SK-N-SH (cell line): ENCODE measurements around the gene STKLD1.

Experiments
- CHD2 ChIP-seq: fragments of 150-350 bp; IDR thresholded peaks from 2 replicates; pipeline ENCODE4 v1.6.1; 2018; ENCODE audit warnings: low read length; ENCODE audit not compliant: partially characterized antibody
- EP300 ChIP-seq, 2 experiments: IDR thresholded peaks; 2 replicates each; pipeline versions ENCODE4 v1.4.0 to v1.6.1; 2012; ENCODE audit warnings: borderline replicate concordance in 1 of 2, low read depth in 1 of 2, low read length in 1 of 2
- EZH2phosphoT487 ChIP-seq: fragments of 200-600 bp; sonication (generic); IDR thresholded peaks from 2 replicates; pipeline ENCODE4 v1.6.1; 2017; ENCODE audit warnings: low read depth, mixed run types, mild to moderate bottlenecking, antibody characterized with exemption, moderate library complexity, borderline replicate concordance
- FOXJ3 ChIP-seq: sonication (generic); formaldehyde crosslinking; IDR thresholded peaks from 2 replicates; pipeline ENCODE4 v1.5.1; 2020; ENCODE audit warnings: mild to moderate bottlenecking, missing genetic modification reagents
- GABPA ChIP-seq: IDR thresholded peaks from 2 replicates; pipeline ENCODE4 v1.4.0; 2012; ENCODE audit warnings: low read depth, mild to moderate bottlenecking
- JUND ChIP-seq: IDR thresholded peaks from 2 replicates; pipeline ENCODE4 v1.4.0; 2012
- MXI1 ChIP-seq: IDR thresholded peaks from 2 replicates; pipeline ENCODE4 v1.6.1; 2012; ENCODE audit warnings: mild to moderate bottlenecking, low read depth, low read length, improper control_type of control experiment
- POLR2AphosphoS5 ChIP-seq: IDR thresholded peaks from 2 replicates; pipeline ENCODE4 v1.6.1; 2012; ENCODE audit warnings: low read depth, low read length
- RAD21 ChIP-seq: IDR thresholded peaks from 2 replicates; pipeline ENCODE4 v1.6.1; 2012; ENCODE audit warnings: mild to moderate bottlenecking, low read length
- TCF12 ChIP-seq: IDR thresholded peaks from 2 replicates; pipeline ENCODE4 v1.4.0; 2012
- YY1 ChIP-seq: IDR thresholded peaks from 2 replicates; pipeline ENCODE4 v1.4.0; 2012; ENCODE audit warnings: low read depth, mild to moderate bottlenecking
- TF ChIP-seq, protein P1 (sequence below): fragments of 200-600 bp; sonication (generic); IDR thresholded peaks from 2 replicates; pipeline ENCODE4 v1.6.1; 2017; ENCODE audit warnings: antibody characterized with exemption, mild to moderate bottlenecking, moderate library complexity
- TF ChIP-seq, protein P2 (sequence below): IDR thresholded peaks from 2 replicates; pipeline ENCODE4 v1.6.1; 2012; ENCODE audit warnings: mild to moderate bottlenecking, low read depth, low read length, moderate library complexity
- TF ChIP-seq, protein P3 (sequence below): IDR thresholded peaks from 2 replicates; pipeline ENCODE4; 2012

- TF ChIP-seq, protein P1, sequence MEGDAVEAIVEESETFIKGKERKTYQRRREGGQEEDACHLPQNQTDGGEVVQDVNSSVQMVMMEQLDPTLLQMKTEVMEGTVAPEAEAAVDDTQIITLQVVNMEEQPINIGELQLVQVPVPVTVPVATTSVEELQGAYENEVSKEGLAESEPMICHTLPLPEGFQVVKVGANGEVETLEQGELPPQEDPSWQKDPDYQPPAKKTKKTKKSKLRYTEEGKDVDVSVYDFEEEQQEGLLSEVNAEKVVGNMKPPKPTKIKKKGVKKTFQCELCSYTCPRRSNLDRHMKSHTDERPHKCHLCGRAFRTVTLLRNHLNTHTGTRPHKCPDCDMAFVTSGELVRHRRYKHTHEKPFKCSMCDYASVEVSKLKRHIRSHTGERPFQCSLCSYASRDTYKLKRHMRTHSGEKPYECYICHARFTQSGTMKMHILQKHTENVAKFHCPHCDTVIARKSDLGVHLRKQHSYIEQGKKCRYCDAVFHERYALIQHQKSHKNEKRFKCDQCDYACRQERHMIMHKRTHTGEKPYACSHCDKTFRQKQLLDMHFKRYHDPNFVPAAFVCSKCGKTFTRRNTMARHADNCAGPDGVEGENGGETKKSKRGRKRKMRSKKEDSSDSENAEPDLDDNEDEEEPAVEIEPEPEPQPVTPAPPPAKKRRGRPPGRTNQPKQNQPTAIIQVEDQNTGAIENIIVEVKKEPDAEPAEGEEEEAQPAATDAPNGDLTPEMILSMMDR: no peak
- TF ChIP-seq POLR2AphosphoS5: no peak
- TF ChIP-seq EZH2phosphoT487: no peak
- TF ChIP-seq, protein P2, sequence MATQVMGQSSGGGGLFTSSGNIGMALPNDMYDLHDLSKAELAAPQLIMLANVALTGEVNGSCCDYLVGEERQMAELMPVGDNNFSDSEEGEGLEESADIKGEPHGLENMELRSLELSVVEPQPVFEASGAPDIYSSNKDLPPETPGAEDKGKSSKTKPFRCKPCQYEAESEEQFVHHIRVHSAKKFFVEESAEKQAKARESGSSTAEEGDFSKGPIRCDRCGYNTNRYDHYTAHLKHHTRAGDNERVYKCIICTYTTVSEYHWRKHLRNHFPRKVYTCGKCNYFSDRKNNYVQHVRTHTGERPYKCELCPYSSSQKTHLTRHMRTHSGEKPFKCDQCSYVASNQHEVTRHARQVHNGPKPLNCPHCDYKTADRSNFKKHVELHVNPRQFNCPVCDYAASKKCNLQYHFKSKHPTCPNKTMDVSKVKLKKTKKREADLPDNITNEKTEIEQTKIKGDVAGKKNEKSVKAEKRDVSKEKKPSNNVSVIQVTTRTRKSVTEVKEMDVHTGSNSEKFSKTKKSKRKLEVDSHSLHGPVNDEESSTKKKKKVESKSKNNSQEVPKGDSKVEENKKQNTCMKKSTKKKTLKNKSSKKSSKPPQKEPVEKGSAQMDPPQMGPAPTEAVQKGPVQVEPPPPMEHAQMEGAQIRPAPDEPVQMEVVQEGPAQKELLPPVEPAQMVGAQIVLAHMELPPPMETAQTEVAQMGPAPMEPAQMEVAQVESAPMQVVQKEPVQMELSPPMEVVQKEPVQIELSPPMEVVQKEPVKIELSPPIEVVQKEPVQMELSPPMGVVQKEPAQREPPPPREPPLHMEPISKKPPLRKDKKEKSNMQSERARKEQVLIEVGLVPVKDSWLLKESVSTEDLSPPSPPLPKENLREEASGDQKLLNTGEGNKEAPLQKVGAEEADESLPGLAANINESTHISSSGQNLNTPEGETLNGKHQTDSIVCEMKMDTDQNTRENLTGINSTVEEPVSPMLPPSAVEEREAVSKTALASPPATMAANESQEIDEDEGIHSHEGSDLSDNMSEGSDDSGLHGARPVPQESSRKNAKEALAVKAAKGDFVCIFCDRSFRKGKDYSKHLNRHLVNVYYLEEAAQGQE: no peak
- TF ChIP-seq, protein P3, sequence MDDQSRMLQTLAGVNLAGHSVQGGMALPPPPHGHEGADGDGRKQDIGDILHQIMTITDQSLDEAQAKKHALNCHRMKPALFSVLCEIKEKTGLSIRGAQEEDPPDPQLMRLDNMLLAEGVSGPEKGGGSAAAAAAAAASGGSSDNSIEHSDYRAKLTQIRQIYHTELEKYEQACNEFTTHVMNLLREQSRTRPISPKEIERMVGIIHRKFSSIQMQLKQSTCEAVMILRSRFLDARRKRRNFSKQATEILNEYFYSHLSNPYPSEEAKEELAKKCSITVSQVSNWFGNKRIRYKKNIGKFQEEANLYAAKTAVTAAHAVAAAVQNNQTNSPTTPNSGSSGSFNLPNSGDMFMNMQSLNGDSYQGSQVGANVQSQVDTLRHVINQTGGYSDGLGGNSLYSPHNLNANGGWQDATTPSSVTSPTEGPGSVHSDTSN: no peak
- TF ChIP-seq EP300 (IDR thresholded peaks at IDR 0.05; ENCODE audit: borderline replicate concordance in 1 of 2, low read depth in 1 of 2, low read length in 1 of 2): no peak
- TF ChIP-seq RAD21: no peak
- TF ChIP-seq FOXJ3 (CRISPR knock-in tag): no peak
- no peak for TF ChIP-seq MXI1
- TF ChIP-seq YY1: no peak
- TF ChIP-seq CHD2: no peak
- TF ChIP-seq TCF12: no peak
- TF ChIP-seq JUND: no peak
- no peak for TF ChIP-seq GABPA
Observed at GRCh38 chr9:133430244-133430643, 54.1 kb downstream of the STKLD1 start.
